Measurements from ENCODE around the gene OTOA.

DNA sequence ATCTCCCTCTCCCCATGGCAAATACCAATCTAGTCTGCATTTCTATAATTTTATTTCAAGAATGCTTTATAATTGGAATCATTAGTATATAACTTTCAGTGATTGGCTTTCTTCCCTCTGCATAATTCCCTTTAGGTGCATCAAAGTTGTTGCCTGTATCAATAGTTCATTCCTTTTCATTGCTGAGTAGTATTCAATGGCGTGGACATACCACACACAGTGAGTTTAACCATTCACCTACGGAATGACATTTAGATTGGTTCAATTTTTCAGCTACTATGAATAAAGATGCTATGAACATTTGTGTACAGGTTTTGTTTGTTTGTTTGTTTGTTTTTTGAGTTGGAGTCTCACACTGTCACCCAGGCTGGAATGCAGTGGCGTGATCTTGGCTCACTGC is 9.7 kb downstream of the OTOA start:
- TF ChIP-seq, protein P1, sequence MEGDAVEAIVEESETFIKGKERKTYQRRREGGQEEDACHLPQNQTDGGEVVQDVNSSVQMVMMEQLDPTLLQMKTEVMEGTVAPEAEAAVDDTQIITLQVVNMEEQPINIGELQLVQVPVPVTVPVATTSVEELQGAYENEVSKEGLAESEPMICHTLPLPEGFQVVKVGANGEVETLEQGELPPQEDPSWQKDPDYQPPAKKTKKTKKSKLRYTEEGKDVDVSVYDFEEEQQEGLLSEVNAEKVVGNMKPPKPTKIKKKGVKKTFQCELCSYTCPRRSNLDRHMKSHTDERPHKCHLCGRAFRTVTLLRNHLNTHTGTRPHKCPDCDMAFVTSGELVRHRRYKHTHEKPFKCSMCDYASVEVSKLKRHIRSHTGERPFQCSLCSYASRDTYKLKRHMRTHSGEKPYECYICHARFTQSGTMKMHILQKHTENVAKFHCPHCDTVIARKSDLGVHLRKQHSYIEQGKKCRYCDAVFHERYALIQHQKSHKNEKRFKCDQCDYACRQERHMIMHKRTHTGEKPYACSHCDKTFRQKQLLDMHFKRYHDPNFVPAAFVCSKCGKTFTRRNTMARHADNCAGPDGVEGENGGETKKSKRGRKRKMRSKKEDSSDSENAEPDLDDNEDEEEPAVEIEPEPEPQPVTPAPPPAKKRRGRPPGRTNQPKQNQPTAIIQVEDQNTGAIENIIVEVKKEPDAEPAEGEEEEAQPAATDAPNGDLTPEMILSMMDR (IDR thresholded peaks at IDR 0.05): no peak
- TF ChIP-seq POLR2AphosphoS5 (IDR thresholded peaks at IDR 0.05): no peak
